MM.1S (cell line): ENCODE data around the gene ZCCHC24.

ENCODE experiments used
- DNase-seq: peaks from one replicate; pipeline ENCODE4 v3.0.0-alpha.2; 2015
- H2AFZ ChIP-seq: fragments of 300-600 bp; sonication (generic); 2 replicates; pipeline ENCODE4 v1.6.0; 2016; ENCODE audit warnings: antibody characterized with exemption, low read length
- H3F3A ChIP-seq: fragments of 300-600 bp; sonication (generic); 2 replicates; pipeline ENCODE4 v1.6.1; 2016; ENCODE audit warnings: mild to moderate bottlenecking, antibody characterized with exemption, low read length, moderate library complexity, mixed read lengths; ENCODE audit not compliant: insufficient read depth
- H3K27ac ChIP-seq: fragments of 300-600 bp; sonication (generic); 2 replicates; pipeline ENCODE4 v1.5.1; 2016; ENCODE audit warnings: mild to moderate bottlenecking, low read length
- H3K27me3 ChIP-seq: fragments of 300-600 bp; sonication (generic); replicated peaks from 2 replicates; pipeline ENCODE4 v1.6.0; 2016; ENCODE audit warnings: low read length; ENCODE audit not compliant: insufficient read depth
- H3K36me3 ChIP-seq: fragments of 300-600 bp; sonication (generic); replicated peaks from 2 replicates; pipeline ENCODE4 v1.6.1; 2016; ENCODE audit warnings: mild to moderate bottlenecking, low read length, mixed read lengths; ENCODE audit not compliant: insufficient read depth
- H3K4me1 ChIP-seq: fragments of 300-600 bp; sonication (generic); 2 replicates; pipeline ENCODE4 v1.6.1; 2016; ENCODE audit warnings: low read length, mixed read lengths
- H3K4me2 ChIP-seq: fragments of 300-600 bp; sonication (generic); 2 replicates; pipeline ENCODE4 v1.6.0; 2016; ENCODE audit warnings: low read depth, low read length
- H3K4me3 ChIP-seq: fragments of 300-600 bp; sonication (generic); 2 replicates; pipeline ENCODE4 v1.5.1; 2016; ENCODE audit warnings: low read length, mixed read lengths
- H3K79me2 ChIP-seq: fragments of 300-600 bp; sonication (generic); 2 replicates; pipeline ENCODE4 v1.6.1; 2016; ENCODE audit warnings: mixed run types, low read length, mixed read lengths
- H3K9ac ChIP-seq: fragments of 300-600 bp; sonication (generic); 2 replicates; pipeline ENCODE4 v1.6.1; 2016; ENCODE audit warnings: low read length, mixed read lengths
- H3K9me2 ChIP-seq: fragments of 300-600 bp; sonication (generic); replicated peaks from 2 replicates; pipeline ENCODE4 v1.6.1; 2016; ENCODE audit warnings: mild to moderate bottlenecking, low read length, mixed read lengths; ENCODE audit not compliant: insufficient read depth
- H3K9me3 ChIP-seq: fragments of 300-600 bp; sonication (generic); replicated peaks from 2 replicates; pipeline ENCODE4 v1.6.1; 2016; ENCODE audit warnings: mild to moderate bottlenecking, low read length, mixed read lengths; ENCODE audit not compliant: insufficient read depth
- H4K20me1 ChIP-seq: fragments of 300-600 bp; sonication (generic); 2 replicates; pipeline ENCODE4 v1.6.1; 2016; ENCODE audit warnings: mild to moderate bottlenecking, low read length, moderate library complexity, mixed read lengths; ENCODE audit not compliant: insufficient read depth
- EZH2 ChIP-seq: fragments of 300-600 bp; sonication (generic); optimal IDR thresholded peaks from 2 replicates; pipeline ENCODE3; 2017; ENCODE audit warnings: low read depth, mild to moderate bottlenecking, antibody characterized with exemption, low read length, mixed read lengths
- EZH2phosphoT487 ChIP-seq: fragments of 300-600 bp; sonication (generic); IDR thresholded peaks from 2 replicates; pipeline ENCODE4 v1.6.1; 2018; ENCODE audit warnings: antibody characterized with exemption, low read length
- TF ChIP-seq, protein P1 (sequence below): fragments of 300-600 bp; sonication (generic); IDR thresholded peaks from 2 replicates; pipeline ENCODE4 v1.5.1; 2016; ENCODE audit warnings: antibody characterized with exemption, low read length, mixed read lengths

Gene ZCCHC24

DNA sequence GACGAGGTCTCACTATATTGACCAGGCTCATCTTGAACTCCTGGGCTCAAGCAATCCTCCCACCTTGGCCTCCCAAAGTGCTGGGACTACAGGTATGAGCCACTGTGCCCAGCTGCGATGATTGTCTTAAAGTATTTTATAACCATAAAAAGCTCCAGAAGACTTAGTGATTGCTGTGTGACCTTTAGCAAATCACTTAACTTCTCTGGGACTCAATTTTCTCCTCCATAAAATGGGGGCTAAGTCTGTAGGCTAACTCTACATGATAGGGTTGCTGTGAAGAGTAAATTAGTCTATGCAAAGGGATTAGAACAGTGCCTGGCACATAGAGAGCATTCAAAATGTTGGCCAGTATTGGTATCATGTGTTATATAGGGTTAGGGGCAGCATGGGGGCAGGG, 55.4 kb downstream of the ZCCHC24 start:
- Histone ChIP-seq H3K9ac (no peak overlapping the region), H3K9me2 (no peaks in the 10 kb centered on the region), H3K4me2 (no peak overlapping the region), H3K27ac (no peak overlapping the region), H3K36me3 (no peaks in the 10 kb centered on the region), H3K4me3 (no peak overlapping the region), H3K79me2 (no peaks in the 10 kb centered on the region), H3K27me3 (no peaks in the 10 kb centered on the region), H2AFZ (no peak overlapping the region), H3F3A (no peaks in the 10 kb centered on the region), H3K4me1 (no peaks in the 10 kb centered on the region), H4K20me1 (no peaks in the 10 kb centered on the region), H3K9me3 (no peaks in the 10 kb centered on the region)
- no peak for TF ChIP-seq EZH2phosphoT487
- TF ChIP-seq, protein P1, sequence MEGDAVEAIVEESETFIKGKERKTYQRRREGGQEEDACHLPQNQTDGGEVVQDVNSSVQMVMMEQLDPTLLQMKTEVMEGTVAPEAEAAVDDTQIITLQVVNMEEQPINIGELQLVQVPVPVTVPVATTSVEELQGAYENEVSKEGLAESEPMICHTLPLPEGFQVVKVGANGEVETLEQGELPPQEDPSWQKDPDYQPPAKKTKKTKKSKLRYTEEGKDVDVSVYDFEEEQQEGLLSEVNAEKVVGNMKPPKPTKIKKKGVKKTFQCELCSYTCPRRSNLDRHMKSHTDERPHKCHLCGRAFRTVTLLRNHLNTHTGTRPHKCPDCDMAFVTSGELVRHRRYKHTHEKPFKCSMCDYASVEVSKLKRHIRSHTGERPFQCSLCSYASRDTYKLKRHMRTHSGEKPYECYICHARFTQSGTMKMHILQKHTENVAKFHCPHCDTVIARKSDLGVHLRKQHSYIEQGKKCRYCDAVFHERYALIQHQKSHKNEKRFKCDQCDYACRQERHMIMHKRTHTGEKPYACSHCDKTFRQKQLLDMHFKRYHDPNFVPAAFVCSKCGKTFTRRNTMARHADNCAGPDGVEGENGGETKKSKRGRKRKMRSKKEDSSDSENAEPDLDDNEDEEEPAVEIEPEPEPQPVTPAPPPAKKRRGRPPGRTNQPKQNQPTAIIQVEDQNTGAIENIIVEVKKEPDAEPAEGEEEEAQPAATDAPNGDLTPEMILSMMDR, result no peak
- TF ChIP-seq EZH2, result no peak
- no peak for DNase-seq

DNA sequence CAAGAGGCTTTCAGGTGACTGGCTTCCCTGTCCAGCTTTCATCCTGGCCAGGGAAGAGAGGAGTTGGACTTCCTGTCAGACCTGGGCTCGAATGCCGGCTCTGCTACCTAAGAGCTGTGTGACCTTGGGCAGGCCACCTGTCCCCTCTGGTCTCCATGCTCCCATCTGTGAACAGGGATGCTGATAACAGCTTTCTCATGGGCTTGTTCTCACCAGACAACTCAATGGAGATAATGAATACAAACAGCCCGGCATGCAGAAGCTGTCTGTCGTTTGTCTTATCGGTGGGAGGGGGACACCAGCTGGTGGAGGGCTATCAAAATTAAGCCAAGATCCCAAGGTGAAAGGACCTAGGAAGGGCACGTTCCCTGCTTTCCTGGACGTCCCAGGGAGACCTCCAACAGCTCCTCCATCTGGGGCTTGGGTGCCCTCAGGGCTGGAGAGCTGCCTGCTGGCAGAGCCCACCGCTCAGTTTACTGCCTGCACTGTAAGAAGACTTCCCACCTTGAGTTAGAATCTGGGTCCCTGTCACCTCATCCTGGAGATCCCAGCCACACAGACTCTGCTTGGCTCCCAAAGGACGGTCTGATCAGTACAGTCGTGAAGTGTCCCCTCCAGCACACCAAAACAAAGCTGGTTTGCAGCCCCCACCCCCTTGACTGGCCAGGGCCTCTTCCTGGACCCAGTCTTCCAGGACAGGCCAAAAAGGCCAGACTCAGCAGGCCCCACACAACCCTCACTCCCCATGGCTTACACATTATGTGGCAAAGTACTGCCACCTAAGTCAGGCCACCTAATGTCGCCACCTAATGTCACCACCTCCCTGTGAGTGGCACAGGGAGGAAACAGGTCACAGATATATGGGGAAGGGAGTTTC, 57.2 kb downstream of the ZCCHC24 start:
- H2AFZ ChIP-seq, result no peak overlapping the region
- H3K4me1 ChIP-seq, result no peaks in the 10 kb centered on the region
- no peak overlapping the region for H3K4me3 ChIP-seq
- no peak overlapping the region for H3K9ac ChIP-seq
- H3F3A ChIP-seq, result no peaks in the 10 kb centered on the region
- no peaks in the 10 kb centered on the region for H3K9me3 ChIP-seq
- no peaks in the 10 kb centered on the region for H3K36me3 ChIP-seq
- no peaks in the 10 kb centered on the region for H3K9me2 ChIP-seq
- DNase-seq, result no peak
- no peak overlapping the region for H3K4me2 ChIP-seq
- H3K79me2 ChIP-seq, result no peaks in the 10 kb centered on the region
- no peaks in the 10 kb centered on the region for H4K20me1 ChIP-seq
- TF ChIP-seq EZH2phosphoT487, result no peak
- TF ChIP-seq, protein P1, result no peak
- TF ChIP-seq EZH2, result no peak
- H3K27ac ChIP-seq, result no peak overlapping the region
- H3K27me3 ChIP-seq, result no peaks in the 10 kb centered on the region

DNA sequence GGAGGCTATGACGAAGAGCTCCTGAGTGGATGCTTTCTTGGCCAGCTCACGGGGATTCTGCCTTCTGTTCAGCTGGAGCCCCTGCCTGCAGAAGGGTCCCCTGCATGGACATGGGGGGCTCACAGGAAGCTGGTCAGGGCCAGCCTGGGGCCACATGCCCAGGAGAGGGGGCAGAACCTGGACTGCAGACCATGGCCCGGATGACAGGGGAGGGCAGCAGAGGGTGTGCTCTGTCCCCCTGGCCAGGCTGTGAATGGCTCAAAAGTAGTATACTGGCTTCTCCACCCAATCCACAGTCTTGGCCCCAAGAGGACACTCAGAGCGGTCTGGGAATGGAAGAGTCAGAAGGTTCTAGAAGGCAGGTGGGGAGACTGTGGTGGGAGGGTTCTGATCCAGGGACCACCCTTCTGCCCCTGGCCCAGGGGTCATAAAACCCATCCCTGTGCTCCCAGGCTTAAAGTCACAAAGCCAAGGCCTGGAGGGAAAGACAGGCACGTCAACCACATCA, 57.9 kb downstream of the ZCCHC24 start:
- H3K4me2 ChIP-seq, result no peak overlapping the region

More for the DNA sequence above, 57.9 kb downstream of the ZCCHC24 start:
- no peak overlapping the region for H3K4me3 ChIP-seq
- H3F3A ChIP-seq, result no peaks in the 10 kb centered on the region
- H3K4me1 ChIP-seq, result no peaks in the 10 kb centered on the region
- TF ChIP-seq, protein P1, result no peak
- TF ChIP-seq EZH2 (no peak), EZH2phosphoT487 (no peak)
- no peak overlapping the region for H2AFZ ChIP-seq
- no peaks in the 10 kb centered on the region for H3K9me3 ChIP-seq
- DNase-seq, result no peak
- no peaks in the 10 kb centered on the region for H3K9me2 ChIP-seq
- no peak overlapping the region for H3K27ac ChIP-seq
- H3K27me3 ChIP-seq, result no peaks in the 10 kb centered on the region
- H3K79me2 ChIP-seq, result no peaks in the 10 kb centered on the region
- H3K9ac ChIP-seq, result no peak overlapping the region
- no peaks in the 10 kb centered on the region for H4K20me1 ChIP-seq
- H3K36me3 ChIP-seq, result no peaks in the 10 kb centered on the region
